Measurements from ENCODE around the gene HCRT. TPM values are rescaled to one million over a fixed set of nuclear protein-coding genes. Genes with fewer than 3 reads are reported as not detected.
A peak's percentile ranks its signal among the peaks of the same experiment; 100 is the strongest.
"Not testable (repeated sequence)": the region's sequence is repeated elsewhere in the genome, so short reads cannot be mapped to it uniquely, and the experiment has no call there.

Gene HCRT
- total and polyA plus RNA-seq, 9 donors: 0.13 to 0.94 (median 0.60) TPM

DNA sequence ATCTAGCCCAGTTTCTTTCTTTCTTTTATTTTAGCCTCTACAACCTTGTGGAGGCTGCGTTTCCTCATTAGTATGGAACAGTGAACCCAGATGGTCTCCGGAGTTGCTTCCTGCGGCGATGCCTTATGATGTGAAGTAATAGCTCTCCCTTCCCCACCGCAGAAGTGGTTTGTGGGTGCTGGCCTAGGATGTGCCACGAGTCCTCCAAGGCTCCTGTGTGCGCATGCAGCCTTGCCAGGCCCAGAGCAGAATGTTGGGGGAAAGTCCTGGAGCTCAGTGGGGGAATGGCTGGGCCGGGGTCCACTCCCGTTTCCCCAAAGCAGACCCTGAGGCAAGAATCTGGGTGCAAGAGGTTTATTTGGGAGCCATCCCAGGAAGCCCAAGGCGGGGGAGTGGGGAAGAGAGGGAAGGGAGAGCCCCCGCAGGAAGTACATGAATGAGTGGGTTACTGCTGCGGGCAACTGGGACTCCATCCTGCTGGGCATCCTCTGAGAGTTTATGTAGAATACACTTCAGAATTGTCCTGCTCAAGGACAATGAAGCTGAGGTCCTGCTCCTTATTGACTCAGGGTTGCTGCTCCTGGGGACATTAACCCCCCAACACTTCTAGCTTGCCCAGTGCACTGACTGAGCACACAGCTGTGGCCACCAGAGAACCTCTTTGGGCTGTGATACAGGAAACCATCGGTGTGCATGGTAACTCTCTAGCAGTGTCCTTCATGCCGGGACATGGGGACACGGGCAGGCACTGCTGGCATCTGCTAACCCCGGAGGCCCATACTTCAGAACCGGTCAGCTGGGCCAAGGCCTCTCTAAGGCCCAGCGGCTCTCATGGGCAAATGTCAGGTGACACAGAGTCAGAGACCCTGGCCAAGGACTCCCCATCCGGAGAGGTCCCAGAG is 3.7 kb upstream of the HCRT start:
- peaks cover 7% of the 10 kb centered on the region for H3K27me3 ChIP-seq (ENCODE audit: control insufficient read depth, insufficient read depth, low read length)
- H3K9me3 ChIP-seq (replicated peaks; ENCODE audit: control insufficient read depth, low read depth, low read length): no peaks in the 10 kb centered on the region
- no peak overlapping the region for H3K27ac ChIP-seq (ENCODE audit: low read length)
- 72% methylated on average over 17 of the region's 19 CpGs for WGBS (ENCODE audit: insufficient coverage)
- no peak overlapping the region for H3K4me3 ChIP-seq (ENCODE audit: low read length)
- peak; percentile 43 for DNase-seq
- H3K4me1 ChIP-seq (ENCODE audit: control insufficient read depth, insufficient read depth, low read length): peaks cover 27% of the 10 kb centered on the region
- H3K36me3 ChIP-seq (ENCODE audit: control insufficient read depth, insufficient read depth, low read length): peaks cover 4% of the 10 kb centered on the region

DNA sequence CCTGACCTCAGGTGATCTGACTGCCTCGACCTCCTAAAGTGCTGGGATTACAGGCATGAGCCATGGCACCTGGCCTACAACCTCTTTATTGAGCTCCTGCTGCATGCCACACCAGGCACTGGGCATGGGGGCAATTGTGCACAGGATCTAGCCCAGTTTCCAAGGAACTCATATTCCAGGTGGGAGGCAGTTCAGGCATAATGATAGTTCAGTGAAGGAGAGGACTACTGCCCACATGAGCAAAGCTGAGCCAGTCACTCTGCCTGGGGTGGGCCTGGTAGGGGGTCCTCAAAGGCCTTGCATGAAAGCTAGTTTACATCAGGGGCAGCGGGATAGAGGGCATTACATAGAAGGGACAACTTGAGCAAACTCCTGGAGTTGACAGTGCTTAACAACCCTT is 2.6 kb upstream of the HCRT start:
- H3K9me3 ChIP-seq (replicated peaks; ENCODE audit: control insufficient read depth, low read depth, low read length): no peaks in the 10 kb centered on the region

DNA sequence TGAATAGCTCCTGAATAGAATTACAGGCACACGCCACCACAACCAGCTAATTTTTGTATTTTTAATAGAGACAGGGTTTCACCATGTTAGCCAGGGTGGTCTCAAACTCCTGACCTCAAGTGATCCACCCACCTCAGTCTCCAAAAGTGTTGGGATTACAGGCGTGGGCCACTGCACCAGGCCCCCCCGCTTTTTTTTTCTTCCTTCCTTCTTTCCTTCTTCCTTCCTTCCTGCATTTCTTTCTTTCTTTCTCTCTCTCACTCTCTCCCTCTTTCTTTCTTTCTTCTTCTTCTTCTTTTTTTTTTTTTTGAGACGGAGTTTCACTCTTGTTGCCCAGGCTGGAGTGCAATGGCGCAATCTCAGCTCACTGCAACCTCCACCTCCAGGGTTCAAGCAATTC is 939 bp upstream of the HCRT start:
- not testable (repeated sequence) for H3K4me3 ChIP-seq (ENCODE audit: low read length); H3K27ac ChIP-seq (ENCODE audit: low read length); H3K9me3 ChIP-seq (replicated peaks; ENCODE audit: control insufficient read depth, low read depth, low read length); H3K36me3 ChIP-seq (ENCODE audit: control insufficient read depth, insufficient read depth, low read length); DNase-seq
- Histone ChIP-seq H3K27me3 (ENCODE audit: control insufficient read depth, insufficient read depth, low read length) (peaks cover 29% of the 10 kb centered on the region), H3K4me1 (ENCODE audit: control insufficient read depth, insufficient read depth, low read length) (peaks cover 28% of the 10 kb centered on the region)
- 66% methylated on average over 4 of the region's 5 CpGs for WGBS (ENCODE audit: insufficient coverage)

More for the DNA sequence above, 2.6 kb upstream of the HCRT start:
- DNase-seq: no peak
- Histone ChIP-seq H3K27ac (ENCODE audit: low read length) (no peak overlapping the region), H3K4me1 (ENCODE audit: control insufficient read depth, insufficient read depth, low read length) (peaks cover 26% of the 10 kb centered on the region), H3K4me3 (ENCODE audit: low read length) (no peak overlapping the region), H3K27me3 (ENCODE audit: control insufficient read depth, insufficient read depth, low read length) (peaks cover 14% of the 10 kb centered on the region), H3K36me3 (ENCODE audit: control insufficient read depth, insufficient read depth, low read length) (peaks cover 3% of the 10 kb centered on the region)
- 83% methylated on average over 2 of the region's 2 CpGs for WGBS (ENCODE audit: insufficient coverage)

DNA sequence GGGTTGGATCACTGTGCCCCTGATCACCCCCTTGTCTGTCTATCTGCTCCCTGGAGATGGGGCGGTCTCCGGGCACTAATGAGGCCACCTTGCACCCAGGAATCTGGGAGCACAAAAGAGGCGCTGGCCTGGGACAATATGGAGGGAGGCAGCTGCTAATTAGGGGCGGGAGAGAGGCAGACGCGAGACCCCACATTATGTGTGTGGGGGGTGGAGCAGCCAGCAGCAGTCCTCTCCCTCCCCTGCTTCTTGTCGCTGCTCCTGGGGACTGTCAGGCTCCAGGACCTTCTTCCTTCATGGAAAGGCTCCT is 324 bp upstream of the HCRT start:
- no peak overlapping the region for H3K4me3 ChIP-seq (ENCODE audit: low read length)
- H3K27ac ChIP-seq (ENCODE audit: low read length): no peak overlapping the region
- peaks cover 34% of the 10 kb centered on the region for H3K4me1 ChIP-seq (ENCODE audit: control insufficient read depth, insufficient read depth, low read length)
- 50% methylated on average over 3 of the region's 7 CpGs for WGBS (ENCODE audit: insufficient coverage)
- H3K27me3 ChIP-seq (ENCODE audit: control insufficient read depth, insufficient read depth, low read length): peaks cover 36% of the 10 kb centered on the region
- no peaks in the 10 kb centered on the region for H3K9me3 ChIP-seq (replicated peaks; ENCODE audit: control insufficient read depth, low read depth, low read length)
- H3K36me3 ChIP-seq (ENCODE audit: control insufficient read depth, insufficient read depth, low read length): no peaks in the 10 kb centered on the region
- DNase-seq: no peak

DNA sequence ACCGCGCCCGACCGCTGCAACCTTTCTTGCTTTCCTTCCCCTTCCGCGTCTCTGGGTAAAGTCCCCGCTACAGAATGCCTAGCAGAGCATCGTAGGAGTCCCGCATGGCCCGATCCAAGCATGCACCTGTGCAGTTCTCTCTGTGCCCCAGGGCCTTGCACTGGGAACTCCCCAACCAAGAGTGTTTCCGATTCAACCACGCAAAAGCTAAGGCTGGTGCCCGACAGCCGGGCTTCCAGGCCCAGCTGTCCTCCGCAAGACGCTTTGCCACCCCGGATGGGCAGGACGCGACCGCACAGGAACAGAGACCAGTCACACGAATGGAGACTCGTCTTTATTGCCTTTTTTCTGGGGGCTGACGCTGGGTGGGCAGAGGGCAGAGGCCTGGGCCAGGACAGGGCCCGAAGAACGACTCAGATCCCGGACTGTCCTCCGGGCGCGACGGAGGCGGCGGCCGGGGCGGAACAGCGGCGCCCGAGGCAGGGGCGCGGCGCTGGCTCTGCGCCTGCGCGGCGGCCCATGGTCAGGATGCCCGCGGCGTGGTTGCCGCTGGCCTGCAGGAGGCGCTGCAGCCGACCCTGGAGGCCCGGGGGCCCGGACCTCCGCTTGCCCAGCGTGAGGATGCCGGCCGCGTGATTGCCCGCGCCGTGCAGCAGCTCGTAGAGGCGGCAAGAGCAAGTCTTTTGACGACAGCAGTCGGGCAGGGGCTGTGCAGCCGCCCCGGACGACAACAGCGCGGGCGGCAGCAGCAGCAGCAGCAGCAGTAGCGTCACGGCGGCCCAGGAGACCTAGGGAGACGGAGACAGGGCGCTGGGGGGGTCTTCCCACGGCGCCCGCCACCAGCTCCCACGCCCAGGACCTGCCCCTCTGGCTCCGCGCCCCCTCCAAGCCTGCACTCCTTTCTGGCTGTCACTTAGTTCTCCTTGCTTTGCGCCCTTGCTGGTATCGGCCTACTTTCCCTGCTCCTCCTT is 1.2 kb downstream of the HCRT start:
- Histone ChIP-seq H3K27ac (ENCODE audit: low read length) (peak overlapping the region; percentile 83), H3K4me1 (ENCODE audit: control insufficient read depth, insufficient read depth, low read length) (peaks cover 37% of the 10 kb centered on the region), H3K4me3 (ENCODE audit: low read length) (peak overlapping the region; percentile 52), H3K9me3 (replicated peaks; ENCODE audit: control insufficient read depth, low read depth, low read length) (no peaks in the 10 kb centered on the region), H3K36me3 (ENCODE audit: control insufficient read depth, insufficient read depth, low read length) (no peaks in the 10 kb centered on the region), H3K27me3 (ENCODE audit: control insufficient read depth, insufficient read depth, low read length) (peaks cover 50% of the 10 kb centered on the region)
- WGBS (ENCODE audit: insufficient coverage): 2% methylated on average over 81 of the region's 83 CpGs
- peak; percentile 78 for DNase-seq

DNA sequence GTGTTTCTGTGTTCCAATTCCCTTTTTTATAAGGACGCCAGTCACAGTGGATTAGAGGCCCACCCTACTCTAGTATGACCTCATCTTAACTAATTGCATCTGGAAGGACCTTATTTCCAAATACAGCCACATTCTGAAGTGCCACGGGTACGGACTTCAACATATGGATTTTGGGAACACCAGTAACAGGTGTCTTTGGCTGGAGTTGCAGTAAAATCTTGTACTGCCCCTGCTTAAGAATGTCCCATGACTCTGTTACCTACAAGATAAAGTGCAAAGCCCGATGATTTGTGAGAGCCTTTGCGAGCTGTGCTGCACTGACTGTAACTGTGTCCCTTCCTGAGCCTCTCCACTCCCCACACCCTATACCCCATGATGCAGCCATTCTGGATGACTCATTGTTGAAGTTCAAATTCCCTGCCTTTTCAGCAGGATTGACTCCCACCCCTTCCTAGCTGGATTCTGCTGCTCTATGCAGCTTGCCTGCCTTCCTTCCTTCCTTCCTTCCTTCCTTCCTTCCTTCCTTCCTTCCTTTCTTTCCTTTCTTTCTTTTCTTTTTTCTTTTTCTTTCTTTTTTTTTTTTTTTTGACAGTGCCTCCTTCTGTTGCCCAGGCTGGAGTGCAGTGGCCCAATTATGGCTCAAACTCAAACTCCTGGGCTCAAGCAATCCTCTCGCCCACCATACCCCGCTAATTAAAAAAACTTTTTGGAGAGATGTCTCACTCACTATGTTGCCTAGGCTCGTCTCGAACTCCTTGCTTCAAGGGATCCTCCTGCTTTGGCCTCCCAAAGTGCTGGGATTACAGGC is 2.1 kb downstream of the HCRT start:
- H3K4me1 ChIP-seq (ENCODE audit: control insufficient read depth, insufficient read depth, low read length): peaks cover 36% of the 10 kb centered on the region
- no peak for DNase-seq
- WGBS (ENCODE audit: insufficient coverage): 61% methylated on average over 6 of the region's 9 CpGs
- peaks cover 57% of the 10 kb centered on the region for H3K27me3 ChIP-seq (ENCODE audit: control insufficient read depth, insufficient read depth, low read length)
- no peaks in the 10 kb centered on the region for H3K9me3 ChIP-seq (replicated peaks; ENCODE audit: control insufficient read depth, low read depth, low read length)
- H3K27ac ChIP-seq (ENCODE audit: low read length): peak overlapping the region; percentile 83
- no peaks in the 10 kb centered on the region for H3K36me3 ChIP-seq (ENCODE audit: control insufficient read depth, insufficient read depth, low read length)
- H3K4me3 ChIP-seq (ENCODE audit: low read length): peak overlapping the region; percentile 52

DNA sequence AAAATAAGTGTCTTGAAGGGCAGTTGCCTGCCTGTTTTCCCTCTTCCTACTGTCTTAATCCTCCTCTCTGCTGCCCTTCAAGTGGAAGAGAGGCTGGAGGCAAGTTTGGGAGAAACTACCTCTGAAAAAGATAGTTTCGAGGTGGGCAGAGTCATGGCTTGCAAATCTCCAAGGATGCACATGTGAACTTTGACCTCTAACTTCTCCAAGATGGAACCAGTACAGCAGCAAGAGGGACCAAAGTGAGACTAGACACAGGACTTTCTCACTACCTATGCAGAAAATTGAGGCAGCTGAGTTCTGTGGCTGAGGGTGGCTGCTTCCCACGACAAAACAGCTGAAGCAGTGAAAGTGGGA is 3.4 kb downstream of the HCRT start:
- Histone ChIP-seq H3K4me3 (ENCODE audit: low read length) (no peak overlapping the region), H3K27ac (ENCODE audit: low read length) (no peak overlapping the region), H3K36me3 (ENCODE audit: control insufficient read depth, insufficient read depth, low read length) (no peaks in the 10 kb centered on the region), H3K4me1 (ENCODE audit: control insufficient read depth, insufficient read depth, low read length) (peaks cover 36% of the 10 kb centered on the region), H3K27me3 (ENCODE audit: control insufficient read depth, insufficient read depth, low read length) (peaks cover 58% of the 10 kb centered on the region), H3K9me3 (replicated peaks; ENCODE audit: control insufficient read depth, low read depth, low read length) (no peaks in the 10 kb centered on the region)
- no peak for DNase-seq
- WGBS (ENCODE audit: insufficient coverage): 100% methylated on average over 1 of the region's 2 CpGs

DNA sequence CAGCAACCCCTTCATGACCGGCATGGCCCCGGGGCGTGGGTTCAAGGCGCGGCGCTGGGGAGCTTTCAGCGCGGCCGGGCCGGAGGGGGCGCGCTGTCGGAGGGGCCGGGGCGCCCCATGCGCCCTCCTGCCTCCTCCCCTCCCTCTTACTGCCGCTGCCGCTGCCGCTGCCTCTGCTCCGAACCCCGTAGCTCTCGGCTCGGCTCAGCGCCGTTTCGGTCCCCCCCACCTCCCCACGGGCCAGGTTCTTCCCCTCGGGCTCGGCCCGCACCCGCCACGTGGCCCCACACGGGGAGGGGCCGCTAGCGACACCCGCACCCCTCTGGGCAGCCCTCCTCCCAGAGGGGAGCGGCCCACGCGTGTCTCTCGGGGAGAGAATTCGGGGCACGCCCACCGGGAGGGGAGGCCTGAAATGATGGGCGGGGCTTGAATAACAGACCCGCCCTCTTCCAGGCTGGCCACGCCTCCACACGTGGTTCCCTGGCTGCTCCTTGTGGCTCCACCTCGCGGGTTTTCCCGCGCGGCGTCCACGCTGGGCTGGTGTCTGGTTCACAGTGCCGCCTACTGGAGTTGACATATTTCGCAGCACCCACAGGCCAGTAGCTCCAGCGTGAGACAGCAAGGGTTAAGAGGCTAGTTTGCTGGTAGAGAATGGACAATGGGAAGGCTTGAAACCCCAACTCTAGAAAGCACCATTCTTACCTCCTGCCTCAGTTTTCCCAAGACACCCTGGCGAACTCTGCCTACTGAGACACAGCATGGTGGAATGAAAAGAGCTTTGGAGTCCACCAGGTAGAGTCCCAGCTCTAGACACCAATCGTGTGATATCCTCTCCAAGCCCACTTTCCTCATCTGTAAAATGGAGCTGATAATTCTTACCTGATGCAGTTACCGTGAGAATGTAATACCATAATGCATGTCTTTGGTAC is 4.1 kb downstream of the HCRT start, which contains the start of gene KCNH4:
TSS of gene KCNH4 (minus strand) at position 221 of the 929 bp plus-strand sequence. CDS start at position 24, 197 bp downstream.
- peaks cover 36% of the 10 kb centered on the region for H3K4me1 ChIP-seq (ENCODE audit: control insufficient read depth, insufficient read depth, low read length)
- no peak within 1 kb of the TSS for H3K27ac ChIP-seq (ENCODE audit: low read length)
- peak within 1 kb of the TSS; percentile 27 for H3K4me3 ChIP-seq (ENCODE audit: low read length)
- H3K9me3 ChIP-seq (replicated peaks; ENCODE audit: control insufficient read depth, low read depth, low read length): no peaks in the 10 kb centered on the region
- no peaks in the 10 kb centered on the region for H3K36me3 ChIP-seq (ENCODE audit: control insufficient read depth, insufficient read depth, low read length)
- 0% methylated on average over 40 of the region's 60 CpGs for WGBS (ENCODE audit: insufficient coverage)
- DNase-seq: peak; percentile 59
- H3K27me3 ChIP-seq (ENCODE audit: control insufficient read depth, insufficient read depth, low read length): peaks cover 58% of the 10 kb centered on the region

DNA sequence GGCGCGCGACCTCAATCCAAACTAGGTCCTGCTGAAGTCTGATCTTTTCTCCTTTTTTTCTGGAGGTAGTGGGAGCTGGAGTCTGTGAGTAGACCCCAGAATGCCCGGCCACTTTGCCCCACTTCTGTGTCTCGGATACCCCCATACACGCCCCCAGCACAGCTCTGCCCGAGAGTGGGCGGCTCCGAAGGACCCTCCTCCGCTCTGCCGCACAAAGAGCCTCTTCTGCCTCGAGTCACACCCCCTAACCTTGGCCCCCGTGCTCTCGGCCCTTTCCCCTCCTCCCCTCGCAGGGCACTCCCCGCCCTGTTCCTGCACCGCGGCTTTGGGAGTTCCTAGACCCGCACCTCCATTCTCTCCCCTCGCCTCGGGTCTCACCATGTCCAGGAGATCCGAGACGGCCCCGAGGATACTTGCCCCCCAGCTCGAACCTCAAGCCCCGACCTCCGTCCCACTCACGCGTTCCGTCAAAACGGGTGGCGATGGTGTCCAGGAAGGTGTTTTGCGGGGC is 4.8 kb downstream of the HCRT start:
- 1% methylated on average over 30 of the region's 33 CpGs for WGBS (ENCODE audit: insufficient coverage)
- H3K27ac ChIP-seq (ENCODE audit: low read length): no peak overlapping the region

More for the DNA sequence above, 4.8 kb downstream of the HCRT start:
- no peak for DNase-seq
- Histone ChIP-seq H3K4me1 (ENCODE audit: control insufficient read depth, insufficient read depth, low read length) (peaks cover 33% of the 10 kb centered on the region), H3K27me3 (ENCODE audit: control insufficient read depth, insufficient read depth, low read length) (peaks cover 58% of the 10 kb centered on the region), H3K36me3 (ENCODE audit: control insufficient read depth, insufficient read depth, low read length) (no peaks in the 10 kb centered on the region), H3K4me3 (ENCODE audit: low read length) (no peak overlapping the region), H3K9me3 (replicated peaks; ENCODE audit: control insufficient read depth, low read depth, low read length) (no peaks in the 10 kb centered on the region)

Measured in muscle of leg (tissue), 11 donors.